Uterus (tissue), 2 donors: ENCODE measurements around the gene FBP2.

Experiments
- CTCF ChIP-seq, 4 experiments: fragments of 200-600 bp in 2 of 4; fragments of 450-650 bp in 2 of 4; sonication (generic) in 2 of 4; IDR thresholded peaks; one replicate each; pipeline ENCODE4 v1.5.1; 2016 to 2019; ENCODE audit warnings: antibody characterized with exemption in 4 of 4, mild to moderate bottlenecking in 2 of 4, moderate library complexity in 1 of 4
- POLR2A ChIP-seq, 2 donors: fragments of 450-650 bp; IDR thresholded peaks; one replicate each; pipeline ENCODE4 v1.6.1; 2016; ENCODE audit warnings: antibody characterized with exemption in 2 of 2, mild to moderate bottlenecking in 1 of 2, moderate library complexity in 1 of 2

- TF ChIP-seq POLR2A (IDR thresholded peaks at IDR 0.05) (no peak), CTCF (IDR thresholded peaks at IDR 0.05) (no peak)
Measured at GRCh38 chr9:94581728-94582127, 11.9 kb downstream of the FBP2 start.
